Measurements from ENCODE around the gene LEP. TPM values are rescaled to one million over a fixed set of nuclear protein-coding genes. Genes with fewer than 3 reads are reported as not detected.

Gene LEP
- under 1 TPM in 2 of 3 donors, not detected in 1; 0.09 to 0.22 TPM for total RNA-seq
- long read RNA-seq, donor 1 = 0 reads
- long read RNA-seq, donor 2 = 0 reads

GRCh38 chr7:128240696-128241386, at the start of gene LEP:
TSS of gene LEP (plus strand) at chr7:128241278. CDS start at chr7:128252019, 10,741 bp downstream.
- intact Hi-C loops (cut with DNase I, micrococcal nuclease) = no loop called here
- DNase-seq (no peak), ATAC-seq (no peak)
- Histone ChIP-seq H3K9me3 (peaks cover 19% of the 10 kb centered on the region), H3K4me3 (no peak within 1 kb of the TSS), H3K4me1 (ENCODE audit: low read depth) (no peaks in the 10 kb centered on the region), H3K36me3 (ENCODE audit: low read depth) (no peaks in the 10 kb centered on the region)
- TF ChIP-seq CTCF (IDR thresholded peaks at IDR 0.05) = no peak

- intact Hi-C loops (cut with DNase I, micrococcal nuclease) = no loop called here
- Histone ChIP-seq H3K4me3 (no peak overlapping the region), H3K36me3 (ENCODE audit: low read depth) (no peaks in the 10 kb centered on the region), H3K9me3 (peaks cover 17% of the 10 kb centered on the region), H3K4me1 (ENCODE audit: low read depth) (no peaks in the 10 kb centered on the region)
- no peak for DNase-seq
- ATAC-seq = no peak
- TF ChIP-seq CTCF (IDR thresholded peaks at IDR 0.05) = no peak
Measured at GRCh38 chr7:128192497-128193142, 48.5 kb upstream of the LEP start.

- DNase-seq (no peak), ATAC-seq (no peak)
- no peaks in the 10 kb centered on the region for H3K4me1 ChIP-seq (ENCODE audit: low read depth)
- no peak for TF ChIP-seq CTCF (IDR thresholded peaks at IDR 0.05)
- H3K36me3 ChIP-seq (ENCODE audit: low read depth) = no peaks in the 10 kb centered on the region
- peaks cover 17% of the 10 kb centered on the region for H3K9me3 ChIP-seq
- no peak overlapping the region for H3K4me3 ChIP-seq
- intact Hi-C loops (cut with DNase I, micrococcal nuclease) = no loop called here
Measured at GRCh38 chr7:128194533-128195282, 46.4 kb upstream of the LEP start.

- no peak for ATAC-seq
- no peak for TF ChIP-seq CTCF (IDR thresholded peaks at IDR 0.05)
- H3K4me1 ChIP-seq (ENCODE audit: low read depth) = peaks cover 3% of the 10 kb centered on the region
- H3K4me3 ChIP-seq = no peak overlapping the region
- no peaks in the 10 kb centered on the region for H3K36me3 ChIP-seq (ENCODE audit: low read depth)
- intact Hi-C loops (cut with DNase I, micrococcal nuclease) = no loop called here
- peaks cover 17% of the 10 kb centered on the region for H3K9me3 ChIP-seq
- DNase-seq = no peak
Measured at GRCh38 chr7:128197589-128197988, 43.5 kb upstream of the LEP start.

GRCh38 chr7:128197989-128198580, 43.0 kb upstream of the LEP start:
- intact Hi-C loops (cut with DNase I, micrococcal nuclease) = no loop called here
- peaks cover 17% of the 10 kb centered on the region for H3K9me3 ChIP-seq
- H3K36me3 ChIP-seq (ENCODE audit: low read depth) = no peaks in the 10 kb centered on the region
- H3K4me1 ChIP-seq (ENCODE audit: low read depth) = peaks cover 3% of the 10 kb centered on the region
- no peak overlapping the region for H3K4me3 ChIP-seq
- no peak for DNase-seq
- no peak for TF ChIP-seq CTCF (IDR thresholded peaks at IDR 0.05)
- ATAC-seq = no peak

All from mucosa of descending colon (tissue), 3 donors.